Breast epithelium (tissue), 3 donors: ENCODE data around the gene PSME4.

Experiments
- POLR2A ChIP-seq: fragments of 450-650 bp; IDR thresholded peaks from one replicate; pipeline ENCODE4 v1.6.1; 2016; ENCODE audit warnings: antibody characterized with exemption, mild to moderate bottlenecking, moderate library complexity
- POLR2AphosphoS5 ChIP-seq, 3 donors: sonication (generic); formaldehyde crosslinking; IDR thresholded peaks; one replicate each; pipeline ENCODE4 v1.6.1; 2017; ENCODE audit warnings: antibody characterized with exemption in 3 of 3
- TF ChIP-seq, protein P1 (sequence below), 3 donors: fragments of 450-650 bp; IDR thresholded peaks; one replicate each; pipeline ENCODE4 v1.5.1; 2016 to 2017; ENCODE audit warnings: antibody characterized with exemption in 3 of 3, mild to moderate bottlenecking in 3 of 3, moderate library complexity in 3 of 3

DNA sequence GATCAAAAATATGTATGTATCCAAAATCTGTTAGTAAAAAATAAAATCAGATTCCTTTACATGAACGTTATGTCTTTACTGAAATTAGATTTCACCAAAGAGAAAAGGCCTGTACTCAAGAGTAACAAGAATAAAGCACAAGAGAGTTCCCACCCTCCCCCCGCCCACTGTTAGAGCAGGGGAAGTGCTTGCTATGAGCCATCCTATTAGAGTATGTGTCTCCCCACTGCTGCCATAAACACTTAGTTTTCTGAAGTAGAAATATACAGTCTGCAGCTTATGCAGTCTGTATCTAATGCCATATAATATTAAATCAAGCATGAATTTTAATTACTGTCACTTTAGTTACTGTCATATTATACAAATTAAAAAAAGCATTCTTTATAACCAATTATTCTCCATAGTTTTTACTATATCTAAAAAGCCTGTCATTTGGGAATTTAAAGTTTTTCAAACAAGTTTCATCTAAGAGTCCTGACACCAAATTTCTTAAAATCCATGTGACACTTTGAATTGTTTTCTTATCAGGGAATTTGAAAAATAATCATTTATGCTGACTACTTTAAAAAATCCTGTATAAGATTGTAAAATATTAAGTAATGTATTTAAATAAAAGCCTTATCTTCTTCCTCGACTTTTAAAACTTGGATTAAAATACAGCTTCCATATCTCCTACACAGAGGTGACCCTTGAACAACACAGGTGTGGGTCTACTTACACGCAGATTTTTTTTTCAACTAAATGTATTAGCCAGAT is 59.2 kb downstream of the PSME4 start:
- TF ChIP-seq POLR2A (no peak), POLR2AphosphoS5 (IDR thresholded peaks at IDR 0.05) (no peak)
- TF ChIP-seq, protein P1, sequence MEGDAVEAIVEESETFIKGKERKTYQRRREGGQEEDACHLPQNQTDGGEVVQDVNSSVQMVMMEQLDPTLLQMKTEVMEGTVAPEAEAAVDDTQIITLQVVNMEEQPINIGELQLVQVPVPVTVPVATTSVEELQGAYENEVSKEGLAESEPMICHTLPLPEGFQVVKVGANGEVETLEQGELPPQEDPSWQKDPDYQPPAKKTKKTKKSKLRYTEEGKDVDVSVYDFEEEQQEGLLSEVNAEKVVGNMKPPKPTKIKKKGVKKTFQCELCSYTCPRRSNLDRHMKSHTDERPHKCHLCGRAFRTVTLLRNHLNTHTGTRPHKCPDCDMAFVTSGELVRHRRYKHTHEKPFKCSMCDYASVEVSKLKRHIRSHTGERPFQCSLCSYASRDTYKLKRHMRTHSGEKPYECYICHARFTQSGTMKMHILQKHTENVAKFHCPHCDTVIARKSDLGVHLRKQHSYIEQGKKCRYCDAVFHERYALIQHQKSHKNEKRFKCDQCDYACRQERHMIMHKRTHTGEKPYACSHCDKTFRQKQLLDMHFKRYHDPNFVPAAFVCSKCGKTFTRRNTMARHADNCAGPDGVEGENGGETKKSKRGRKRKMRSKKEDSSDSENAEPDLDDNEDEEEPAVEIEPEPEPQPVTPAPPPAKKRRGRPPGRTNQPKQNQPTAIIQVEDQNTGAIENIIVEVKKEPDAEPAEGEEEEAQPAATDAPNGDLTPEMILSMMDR (IDR thresholded peaks at IDR 0.05): no peak
